ENCODE data around the gene OAS2.

The OAS2 gene

DNA sequence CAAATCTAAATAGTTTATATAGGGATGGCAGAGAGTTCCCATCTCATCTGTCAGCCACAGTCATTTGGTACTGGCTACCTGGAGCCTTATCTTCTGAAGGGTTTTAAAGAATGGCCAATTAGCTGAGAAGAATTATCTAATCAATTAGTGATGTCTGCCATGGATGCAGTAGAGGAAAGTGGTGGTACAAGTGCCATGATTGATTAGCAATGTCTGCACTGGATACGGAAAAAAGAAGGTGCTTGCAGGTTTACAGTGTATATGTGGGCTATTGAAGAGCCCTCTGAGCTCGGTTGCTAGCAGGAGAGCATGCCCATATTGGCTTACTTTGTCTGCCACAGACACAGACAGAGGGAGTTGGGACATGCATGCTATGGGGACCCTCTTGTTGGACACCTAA lies 7.9 kb upstream of the OAS2 start:
- in situ Hi-C loops (cut with MboI; ENCODE audit: low pct_unique_long_range_greater_than_20kb, low sequenced_read_pairs, unreplicated experiment): no loop called here
- no peak for DNase-seq (ENCODE audit: low spot score)
- TF ChIP-seq, protein P1, sequence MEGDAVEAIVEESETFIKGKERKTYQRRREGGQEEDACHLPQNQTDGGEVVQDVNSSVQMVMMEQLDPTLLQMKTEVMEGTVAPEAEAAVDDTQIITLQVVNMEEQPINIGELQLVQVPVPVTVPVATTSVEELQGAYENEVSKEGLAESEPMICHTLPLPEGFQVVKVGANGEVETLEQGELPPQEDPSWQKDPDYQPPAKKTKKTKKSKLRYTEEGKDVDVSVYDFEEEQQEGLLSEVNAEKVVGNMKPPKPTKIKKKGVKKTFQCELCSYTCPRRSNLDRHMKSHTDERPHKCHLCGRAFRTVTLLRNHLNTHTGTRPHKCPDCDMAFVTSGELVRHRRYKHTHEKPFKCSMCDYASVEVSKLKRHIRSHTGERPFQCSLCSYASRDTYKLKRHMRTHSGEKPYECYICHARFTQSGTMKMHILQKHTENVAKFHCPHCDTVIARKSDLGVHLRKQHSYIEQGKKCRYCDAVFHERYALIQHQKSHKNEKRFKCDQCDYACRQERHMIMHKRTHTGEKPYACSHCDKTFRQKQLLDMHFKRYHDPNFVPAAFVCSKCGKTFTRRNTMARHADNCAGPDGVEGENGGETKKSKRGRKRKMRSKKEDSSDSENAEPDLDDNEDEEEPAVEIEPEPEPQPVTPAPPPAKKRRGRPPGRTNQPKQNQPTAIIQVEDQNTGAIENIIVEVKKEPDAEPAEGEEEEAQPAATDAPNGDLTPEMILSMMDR (IDR thresholded peaks at IDR 0.05; ENCODE audit: extremely low read depth, insufficient read depth, missing control alignments): no peak

DNA sequence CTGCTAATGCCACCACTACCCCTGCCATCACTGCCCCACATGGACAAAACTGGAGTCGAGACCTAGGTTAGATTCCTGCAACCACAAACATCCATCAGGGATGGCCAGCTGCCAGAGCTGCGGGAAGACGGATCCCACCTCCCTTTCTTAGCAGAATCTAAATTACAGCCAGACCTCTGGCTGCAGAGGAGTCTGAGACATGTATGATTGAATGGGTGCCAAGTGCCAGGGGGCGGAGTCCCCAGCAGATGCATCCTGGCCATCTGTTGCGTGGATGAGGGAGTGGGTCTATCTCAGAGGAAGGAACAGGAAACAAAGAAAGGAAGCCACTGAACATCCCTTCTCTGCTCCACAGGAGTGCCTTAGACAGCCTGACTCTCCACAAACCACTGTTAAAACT lies 7.1 kb upstream of the OAS2 start:
- no peak for DNase-seq (ENCODE audit: low spot score)
- TF ChIP-seq, protein P1 (IDR thresholded peaks at IDR 0.05; ENCODE audit: extremely low read depth, insufficient read depth, missing control alignments): no peak
- in situ Hi-C loops (cut with MboI; ENCODE audit: low pct_unique_long_range_greater_than_20kb, low sequenced_read_pairs, unreplicated experiment): no loop called here

DNA sequence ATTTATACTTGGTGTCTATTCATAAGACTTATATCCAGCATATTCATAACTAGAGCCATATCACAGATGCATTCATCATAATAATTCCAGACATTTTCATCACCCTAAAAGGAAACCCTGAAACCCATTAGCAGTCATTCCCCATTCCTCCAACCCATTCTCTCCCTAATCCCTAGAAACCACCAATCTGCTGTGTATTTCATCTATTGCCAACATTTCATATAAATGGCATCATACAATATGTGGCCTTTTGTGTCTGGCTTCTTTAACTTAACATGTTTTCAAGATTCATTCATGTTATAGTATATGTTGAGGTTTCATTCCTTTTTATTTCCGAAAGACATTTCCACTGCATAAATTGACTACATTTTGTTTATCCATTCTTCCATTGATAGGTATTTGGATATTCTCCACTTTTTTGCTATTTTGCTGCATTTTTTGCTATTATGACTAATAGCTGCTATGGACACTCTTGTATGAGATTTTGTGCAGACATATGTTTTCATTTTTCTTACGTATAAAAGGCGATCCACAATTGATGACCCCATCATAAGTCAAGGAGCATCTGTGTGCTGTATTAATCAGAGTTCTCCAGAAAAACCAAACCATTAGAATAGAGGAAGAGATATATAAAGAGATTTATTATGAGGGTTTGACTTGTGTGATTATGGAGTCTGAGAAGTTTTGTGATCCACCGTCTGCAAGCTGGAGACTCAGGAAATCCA lies 5.1 kb upstream of the OAS2 start:
- no peak for DNase-seq (ENCODE audit: low spot score)
- TF ChIP-seq, protein P1 (IDR thresholded peaks at IDR 0.05; ENCODE audit: extremely low read depth, insufficient read depth, missing control alignments): no peak
- in situ Hi-C loops (cut with MboI; ENCODE audit: low pct_unique_long_range_greater_than_20kb, low sequenced_read_pairs, unreplicated experiment): no loop called here

DNA sequence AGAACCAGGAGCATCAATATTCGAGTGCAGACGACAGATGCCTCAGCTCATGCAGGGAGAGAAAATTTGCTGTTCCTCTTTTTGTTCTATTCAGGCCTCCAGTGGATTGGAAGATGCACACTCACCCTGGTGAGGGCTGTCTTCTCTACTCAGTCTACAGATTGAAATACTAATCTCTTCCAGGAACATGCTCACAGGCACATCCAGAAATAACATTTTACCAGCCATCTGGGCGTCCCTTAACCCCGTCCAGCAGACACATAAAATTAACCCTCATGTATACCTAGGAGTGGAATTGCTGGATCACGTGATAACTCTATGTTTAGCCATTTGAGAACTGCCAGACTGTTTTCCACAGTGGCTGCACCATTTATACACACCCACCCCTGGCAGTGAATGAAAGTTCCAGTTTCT lies 4.5 kb upstream of the OAS2 start:
- TF ChIP-seq, protein P1 (IDR thresholded peaks at IDR 0.05; ENCODE audit: extremely low read depth, insufficient read depth, missing control alignments): no peak
- in situ Hi-C loops (cut with MboI; ENCODE audit: low pct_unique_long_range_greater_than_20kb, low sequenced_read_pairs, unreplicated experiment): no loop called here
- DNase-seq (ENCODE audit: low spot score): no peak

DNA sequence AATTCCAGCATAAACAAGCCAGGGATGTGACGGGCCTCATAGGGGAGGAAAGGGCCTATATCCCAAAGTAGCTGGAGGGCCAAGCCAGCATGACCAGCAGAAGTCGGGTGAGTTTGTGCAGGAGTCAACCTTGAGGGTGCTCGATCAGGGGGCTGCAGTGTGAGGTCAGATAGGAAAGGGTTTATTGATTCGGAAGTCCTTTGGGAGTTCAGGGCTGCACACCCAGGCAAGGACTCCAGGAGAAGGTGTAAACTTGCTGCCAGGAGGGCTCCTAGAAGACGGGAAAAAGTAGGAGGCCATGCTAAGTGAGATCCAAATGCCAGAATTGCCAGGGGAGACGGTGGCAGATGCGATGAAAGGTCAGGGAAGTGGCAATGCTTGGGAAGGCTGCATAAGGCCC lies 3.4 kb upstream of the OAS2 start:
- in situ Hi-C loops (cut with MboI; ENCODE audit: low pct_unique_long_range_greater_than_20kb, low sequenced_read_pairs, unreplicated experiment): no loop called here
- no peak for DNase-seq (ENCODE audit: low spot score)
- TF ChIP-seq, protein P1 (IDR thresholded peaks at IDR 0.05; ENCODE audit: extremely low read depth, insufficient read depth, missing control alignments): no peak

GRCh38 chr12:112977139-112977538 lies 1.2 kb upstream of the OAS2 start:
- TF ChIP-seq, protein P1 (IDR thresholded peaks at IDR 0.05; ENCODE audit: extremely low read depth, insufficient read depth, missing control alignments): no peak
- DNase-seq (ENCODE audit: low spot score): no peak
- in situ Hi-C loops (cut with MboI; ENCODE audit: low pct_unique_long_range_greater_than_20kb, low sequenced_read_pairs, unreplicated experiment): no loop called here

Data from GM13977 (cell line).